NCI-H187 (cell line): Measurements from ENCODE around the gene IL17RB.

ENCODE experiments used
- DNase-seq, 2 experiments: peaks; one replicate each; lab custom pipeline; 2025; lab: John Stamatoyannopoulos, UW

Gene IL17RB

GRCh38 chr3:53846134-53846850 is at the start of gene IL17RB, which contains the start of gene CHDH:
TSS of gene IL17RB (plus strand) at chr3:53846568. CDS start at chr3:53846589, 21 bp downstream.
TSS of gene CHDH (minus strand) at chr3:53846419. CDS start at chr3:53824008, 22,411 bp downstream.
- no peak for DNase-seq

GRCh38 chr3:53798144-53798543 is 48.2 kb upstream of the IL17RB start:
- DNase-seq, result no peak

- no peak for DNase-seq
Measured at GRCh38 chr3:53799338-53799865, 47.0 kb upstream of the IL17RB start.

- DNase-seq, result no peak
Measured at GRCh38 chr3:53800041-53800906, 46.1 kb upstream of the IL17RB start.

GRCh38 chr3:53801319-53801718 is 45.0 kb upstream of the IL17RB start:
- no peak for DNase-seq

GRCh38 chr3:53802256-53802880 is 44.0 kb upstream of the IL17RB start:
- no peak for DNase-seq

- no peak for DNase-seq
Measured at GRCh38 chr3:53803124-53803815, 43.1 kb upstream of the IL17RB start.

GRCh38 chr3:53803816-53804695 is 42.3 kb upstream of the IL17RB start:
- DNase-seq, result no peak

- no peak for DNase-seq
Measured at GRCh38 chr3:53804697-53805462, 41.5 kb upstream of the IL17RB start.

GRCh38 chr3:53805463-53806159 is 40.8 kb upstream of the IL17RB start:
- no peak for DNase-seq

- DNase-seq, result no peak
Measured at GRCh38 chr3:53806182-53807116, 39.9 kb upstream of the IL17RB start.

GRCh38 chr3:53807117-53807810 is 39.1 kb upstream of the IL17RB start:
- no peak for DNase-seq

- no peak for DNase-seq
Measured at GRCh38 chr3:53808496-53808895, 37.9 kb upstream of the IL17RB start.

- no peak for DNase-seq
Measured at GRCh38 chr3:53809267-53809666, 37.1 kb upstream of the IL17RB start.

GRCh38 chr3:53809764-53810400 is 36.5 kb upstream of the IL17RB start:
- no peak for DNase-seq

- no peak for DNase-seq
Measured at GRCh38 chr3:53811143-53811927, 35.0 kb upstream of the IL17RB start.
